Nephron progenitor cell (in vitro differentiated cells): ENCODE results near the gene ZNF490.

Experiments used
- DNase-seq: peaks from one replicate; pipeline ENCODE4 v3.0.0; 2021
- H3K27ac Mint-ChIP-seq: 2 replicates; pipeline ENCODE4 v1.8.0; 2021; ENCODE audit warnings: mild to moderate bottlenecking, moderate library complexity, mixed read lengths
- H3K27me3 Mint-ChIP-seq: 2 replicates; pipeline ENCODE4 v1.8.0; 2021; ENCODE audit warnings: mild to moderate bottlenecking, low read depth, mixed read lengths; ENCODE audit not compliant: poor library complexity
- H3K36me3 Mint-ChIP-seq: 2 replicates; pipeline ENCODE4 v1.8.0; 2021; ENCODE audit warnings: low read depth, mixed read lengths
- H3K4me1 Mint-ChIP-seq: 2 replicates; pipeline ENCODE4 v1.8.0; 2021; ENCODE audit warnings: mixed read lengths
- H3K4me3 Mint-ChIP-seq: 2 replicates; pipeline ENCODE4 v1.8.0; 2021; ENCODE audit warnings: mild to moderate bottlenecking, moderate library complexity, mixed read lengths
- H3K9me3 Mint-ChIP-seq: 2 replicates; pipeline ENCODE4 v1.8.0; 2021; ENCODE audit warnings: mild to moderate bottlenecking, moderate library complexity, mixed read lengths
- TF ChIP-seq, protein P1 (sequence below): fragments of 200-600 bp; sonication (generic); IDR thresholded peaks from 2 replicates; pipeline ENCODE4 v1.5.0; 2021; ENCODE audit warnings: antibody characterized with exemption

Gene ZNF490

DNA sequence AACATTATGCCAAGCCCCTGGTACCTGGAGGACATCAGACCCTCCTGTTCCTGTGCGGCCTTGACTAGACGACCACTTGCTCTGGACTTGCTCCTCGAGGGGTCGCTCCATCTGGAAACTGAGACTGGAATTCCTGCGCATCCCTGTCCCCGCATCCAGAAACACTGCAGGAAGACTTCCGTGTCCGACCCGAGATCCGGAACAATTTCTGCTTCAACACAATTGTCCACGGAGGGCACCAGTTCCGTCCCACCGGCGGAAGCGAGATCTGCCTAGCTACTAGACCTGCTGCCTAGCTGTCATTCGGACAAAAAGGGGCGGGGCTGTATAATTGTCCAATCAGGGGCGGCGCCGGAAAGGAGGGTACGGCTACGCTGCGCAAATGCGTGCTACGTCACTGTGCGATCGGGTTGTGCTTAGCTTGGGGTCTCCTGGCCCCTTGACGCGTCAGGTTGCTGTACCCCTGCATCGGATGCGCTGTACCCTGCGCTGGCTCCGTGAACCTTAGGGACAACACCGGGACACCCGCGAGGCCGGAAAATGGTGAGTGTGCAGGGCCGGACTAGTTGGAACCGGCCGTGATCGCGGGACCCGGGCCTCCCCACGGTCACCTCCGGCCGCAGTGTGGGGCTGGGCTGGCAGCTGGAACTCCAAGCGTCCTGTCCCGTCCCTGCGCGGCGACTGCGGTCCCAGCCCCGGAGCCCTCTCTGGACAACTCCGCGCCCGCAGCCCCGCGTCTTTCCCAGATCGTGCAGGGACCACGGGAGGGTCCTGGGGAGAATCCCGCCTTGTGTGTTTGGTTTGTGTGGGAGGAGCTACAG, at the start of gene ZNF490, which contains the start of gene ZNF791:
ZNF490 (minus strand) TSS at position 274 of the 821 bp plus-strand sequence; CDS start at position 141, 133 bp downstream.
ZNF791 (plus strand) TSS at position 381 of the 821 bp plus-strand sequence; CDS start at position 541, 160 bp downstream.
- DNase-seq: peak; percentile 97
- peak within 1 kb of the TSS; percentile 100 for H3K27ac Mint-ChIP-seq
- H3K27me3 Mint-ChIP-seq: peaks cover 3% of the 10 kb centered on the region
- peaks cover 11% of the 10 kb centered on the region for H3K4me1 Mint-ChIP-seq
- H3K4me3 Mint-ChIP-seq: peak within 1 kb of the TSS; percentile 100
- H3K9me3 Mint-ChIP-seq: peaks cover 19% of the 10 kb centered on the region
- TF ChIP-seq, protein P1, sequence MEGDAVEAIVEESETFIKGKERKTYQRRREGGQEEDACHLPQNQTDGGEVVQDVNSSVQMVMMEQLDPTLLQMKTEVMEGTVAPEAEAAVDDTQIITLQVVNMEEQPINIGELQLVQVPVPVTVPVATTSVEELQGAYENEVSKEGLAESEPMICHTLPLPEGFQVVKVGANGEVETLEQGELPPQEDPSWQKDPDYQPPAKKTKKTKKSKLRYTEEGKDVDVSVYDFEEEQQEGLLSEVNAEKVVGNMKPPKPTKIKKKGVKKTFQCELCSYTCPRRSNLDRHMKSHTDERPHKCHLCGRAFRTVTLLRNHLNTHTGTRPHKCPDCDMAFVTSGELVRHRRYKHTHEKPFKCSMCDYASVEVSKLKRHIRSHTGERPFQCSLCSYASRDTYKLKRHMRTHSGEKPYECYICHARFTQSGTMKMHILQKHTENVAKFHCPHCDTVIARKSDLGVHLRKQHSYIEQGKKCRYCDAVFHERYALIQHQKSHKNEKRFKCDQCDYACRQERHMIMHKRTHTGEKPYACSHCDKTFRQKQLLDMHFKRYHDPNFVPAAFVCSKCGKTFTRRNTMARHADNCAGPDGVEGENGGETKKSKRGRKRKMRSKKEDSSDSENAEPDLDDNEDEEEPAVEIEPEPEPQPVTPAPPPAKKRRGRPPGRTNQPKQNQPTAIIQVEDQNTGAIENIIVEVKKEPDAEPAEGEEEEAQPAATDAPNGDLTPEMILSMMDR: no peak
- H3K36me3 Mint-ChIP-seq: peaks cover 30% of the 10 kb centered on the region

DNA sequence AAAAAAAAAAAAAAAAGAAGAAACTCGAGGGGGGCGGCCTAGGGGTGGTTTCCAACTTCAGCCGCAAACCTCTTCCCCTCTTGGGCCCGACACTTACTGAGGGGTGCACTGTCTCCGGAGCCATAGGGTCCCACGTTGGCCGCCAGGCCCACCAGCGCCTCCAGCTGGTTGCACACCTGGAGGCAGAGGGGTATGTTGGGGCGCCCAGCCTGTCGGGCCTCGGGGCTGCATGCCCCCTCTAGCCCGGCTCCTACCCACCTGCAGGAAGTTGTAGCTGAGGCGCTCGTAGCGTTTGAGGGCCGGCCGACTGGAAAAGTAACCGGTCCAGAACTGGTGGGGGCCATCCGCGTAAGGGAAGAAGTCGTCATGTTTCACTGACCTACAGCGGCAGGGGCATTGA, 47.4 kb upstream of the ZNF490 start:
- DNase-seq: no peak
- Mint-ChIP-seq H3K27ac (no peak overlapping the region), H3K9me3 (no peaks in the 10 kb centered on the region), H3K4me3 (no peak overlapping the region), H3K4me1 (peaks cover 13% of the 10 kb centered on the region), H3K27me3 (no peaks in the 10 kb centered on the region), H3K36me3 (peaks cover 51% of the 10 kb centered on the region)
- TF ChIP-seq, protein P1: no peak

DNA sequence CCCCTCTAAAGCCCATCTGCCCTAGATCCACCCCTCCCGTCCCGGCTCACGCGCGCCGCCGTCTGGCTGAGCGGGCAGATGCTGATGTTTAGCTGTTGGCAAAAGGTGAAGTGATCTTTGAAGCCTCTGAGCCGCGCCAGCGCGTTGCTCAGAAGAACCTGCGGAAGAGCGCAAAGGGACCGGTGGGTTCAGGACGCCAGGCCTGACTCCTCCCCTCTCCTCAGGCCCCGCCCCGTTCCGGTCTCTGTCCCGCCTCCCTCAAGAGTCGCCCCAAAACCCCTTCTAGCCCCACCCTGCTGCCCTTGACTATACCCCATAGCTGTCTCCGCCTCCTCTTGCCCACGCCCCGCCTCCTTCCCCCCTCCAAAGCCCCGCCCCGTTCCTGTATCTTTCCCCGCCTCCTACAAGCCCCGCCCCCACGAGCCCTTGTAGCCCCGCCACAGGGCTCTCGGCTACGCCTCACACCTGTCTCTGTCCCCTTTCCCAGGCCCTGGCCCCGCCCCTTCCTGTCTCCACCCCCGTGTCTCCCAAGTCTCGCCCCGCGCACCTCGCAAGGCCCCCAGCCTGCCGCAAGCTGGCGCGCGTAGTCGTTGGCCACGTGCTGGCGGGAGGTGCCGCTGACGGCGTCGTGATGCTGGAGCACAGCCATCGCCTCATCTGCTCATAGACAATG, 46.4 kb upstream of the ZNF490 start:
- TF ChIP-seq, protein P1: no peak
- no peak for DNase-seq
- peak overlapping the region; percentile 27 for H3K27ac Mint-ChIP-seq
- H3K36me3 Mint-ChIP-seq: peaks cover 51% of the 10 kb centered on the region
- no peak overlapping the region for H3K4me3 Mint-ChIP-seq
- no peaks in the 10 kb centered on the region for H3K27me3 Mint-ChIP-seq
- H3K9me3 Mint-ChIP-seq: no peaks in the 10 kb centered on the region
- H3K4me1 Mint-ChIP-seq: peaks cover 13% of the 10 kb centered on the region

DNA sequence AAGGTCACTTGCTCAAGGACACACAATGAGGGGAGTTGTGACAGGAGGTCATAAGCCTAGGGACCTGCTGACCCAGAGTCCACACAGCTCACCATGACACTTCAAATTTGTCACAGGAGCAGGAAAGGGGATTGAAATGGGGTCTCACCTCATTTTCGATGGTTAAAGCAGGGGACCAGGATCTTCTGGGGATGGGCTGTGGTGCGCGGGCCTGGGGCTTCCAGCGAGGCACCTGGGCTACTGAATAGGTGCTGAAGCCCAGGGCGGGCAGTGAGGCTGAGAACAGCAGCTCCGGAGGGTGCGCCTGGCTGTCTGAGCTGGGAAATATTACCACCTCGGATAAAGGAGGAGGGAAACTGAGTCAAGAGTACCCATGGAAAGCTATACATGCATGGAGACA, 44.9 kb upstream of the ZNF490 start:
- Mint-ChIP-seq H3K27me3 (no peaks in the 10 kb centered on the region), H3K36me3 (peaks cover 57% of the 10 kb centered on the region), H3K4me1 (peaks cover 13% of the 10 kb centered on the region), H3K9me3 (no peaks in the 10 kb centered on the region), H3K4me3 (no peak overlapping the region), H3K27ac (peak overlapping the region; percentile 23)
- TF ChIP-seq, protein P1: no peak
- no peak for DNase-seq

DNA sequence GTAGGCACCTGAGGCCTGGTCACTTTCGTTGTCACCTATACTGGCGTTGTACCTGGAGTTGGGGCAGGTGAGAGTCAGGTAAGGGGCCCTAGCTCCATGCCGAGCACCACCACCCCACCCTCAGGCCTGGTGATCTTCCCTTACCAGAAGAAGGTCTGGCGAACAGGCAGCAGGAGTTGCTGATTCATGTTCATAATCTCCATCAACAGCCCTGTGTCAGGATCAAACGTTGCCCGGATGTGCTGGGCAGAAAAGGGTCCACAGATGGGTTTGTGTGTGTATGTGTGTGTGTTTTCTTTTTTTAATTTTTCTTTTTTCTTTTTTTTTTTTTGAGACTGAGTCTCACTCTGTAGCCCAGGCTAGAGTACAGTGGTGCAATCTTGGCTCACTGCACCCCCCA, 41.6 kb upstream of the ZNF490 start:
- Mint-ChIP-seq H3K4me3 (no peak overlapping the region), H3K27me3 (peaks cover 3% of the 10 kb centered on the region), H3K36me3 (peaks cover 49% of the 10 kb centered on the region), H3K27ac (no peak overlapping the region), H3K9me3 (no peaks in the 10 kb centered on the region), H3K4me1 (peaks cover 13% of the 10 kb centered on the region)
- TF ChIP-seq, protein P1: no peak
- DNase-seq: no peak
